GM08714 (cell line): ENCODE data around the gene ANKS1A.

Experiments used
- H3K4me3 ChIP-seq: fragments of 200-500 bp; sonication (Bioruptor generic); 2 replicates; pipeline ENCODE4 v1.5.1; 2014; ENCODE audit warnings: mild to moderate bottlenecking, low read length, inconsistent platforms
- ZNF274 ChIP-seq: IDR thresholded peaks from 2 replicates; pipeline ENCODE4 v1.6.1; 2012; ENCODE audit warnings: mild to moderate bottlenecking, low read depth, low read length

ANKS1A gene

DNA sequence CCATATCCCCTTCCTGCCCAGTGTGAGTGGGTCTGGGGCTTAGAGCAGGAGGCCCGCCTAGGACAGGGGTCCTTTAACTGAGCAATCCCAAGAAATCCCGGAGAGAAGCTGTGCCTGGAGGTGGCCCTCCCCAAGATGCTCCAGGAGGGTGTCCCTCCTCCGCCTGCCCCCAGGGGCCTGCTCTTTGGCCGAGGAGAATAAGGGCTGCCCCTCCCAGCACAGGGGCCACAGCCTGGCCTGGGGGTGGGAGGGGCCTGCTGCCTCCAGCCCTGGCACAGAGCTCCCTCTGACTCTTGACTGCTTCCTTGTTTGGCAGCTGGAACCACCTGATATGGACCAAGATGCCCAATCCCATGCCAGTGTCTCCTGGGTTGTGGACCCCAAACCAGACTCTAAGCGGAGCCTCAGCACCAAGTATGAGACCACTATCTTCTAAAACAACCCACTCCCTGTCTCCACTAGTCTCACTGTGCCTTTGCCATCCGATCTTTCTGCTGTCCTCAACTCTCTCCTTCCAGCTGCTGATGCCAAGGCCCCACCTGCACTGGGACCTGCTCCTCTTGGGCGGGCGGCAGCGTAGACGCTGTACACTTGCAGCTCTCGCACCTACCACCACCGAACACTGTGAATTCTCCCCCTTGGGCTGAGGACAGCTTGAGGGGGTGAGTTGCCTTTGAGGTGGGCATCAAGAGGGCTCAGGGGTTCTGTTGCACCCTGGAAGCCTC is 197.7 kb downstream of the ANKS1A start:
- H3K4me3 ChIP-seq: no peak overlapping the region
- TF ChIP-seq ZNF274: no peak

DNA sequence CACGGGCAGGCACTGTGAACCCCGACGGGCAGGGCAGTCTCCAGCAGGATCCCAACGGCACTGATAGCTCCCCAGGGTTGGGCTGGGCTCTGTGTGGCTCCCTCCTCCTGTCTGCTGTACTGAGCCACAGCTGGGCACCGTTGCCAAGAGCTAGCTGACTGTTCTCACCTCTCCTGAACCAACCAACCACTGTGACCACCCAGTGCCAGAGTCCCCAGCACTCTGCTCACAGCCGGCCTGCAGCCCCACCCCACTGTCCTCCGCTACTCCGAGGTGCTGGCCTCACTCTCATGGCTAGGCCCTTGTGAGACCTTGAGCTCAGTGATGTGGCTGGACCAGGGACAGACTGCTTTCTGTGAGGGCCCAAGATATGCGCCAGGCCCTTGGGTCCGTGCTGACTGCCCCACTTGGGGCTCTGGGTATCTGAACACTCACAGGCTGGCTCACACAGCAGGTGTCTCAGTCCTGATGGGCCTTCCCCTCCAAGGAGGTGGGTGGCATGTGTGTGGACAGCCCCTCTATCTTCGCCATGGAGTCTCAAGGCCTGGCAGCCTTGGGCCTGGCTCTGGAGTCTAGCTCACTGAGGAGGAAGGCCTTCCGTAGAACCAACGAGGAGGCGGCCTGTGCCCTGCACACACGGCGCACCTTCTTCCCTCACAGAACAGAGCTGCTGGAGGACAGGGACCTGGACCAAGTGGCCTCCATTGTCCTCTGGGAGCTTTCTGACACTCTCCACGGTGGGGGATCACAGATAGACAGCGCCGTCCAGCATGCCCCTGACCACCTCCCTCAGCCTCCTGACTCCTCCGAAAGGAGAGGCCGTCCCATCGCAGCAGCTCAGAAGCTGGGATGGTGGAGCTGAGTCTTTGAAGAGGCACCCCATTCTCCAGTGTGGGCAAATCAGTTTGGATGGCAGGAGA is 198.6 kb downstream of the ANKS1A start:
- TF ChIP-seq ZNF274: no peak
- no peak overlapping the region for H3K4me3 ChIP-seq

DNA sequence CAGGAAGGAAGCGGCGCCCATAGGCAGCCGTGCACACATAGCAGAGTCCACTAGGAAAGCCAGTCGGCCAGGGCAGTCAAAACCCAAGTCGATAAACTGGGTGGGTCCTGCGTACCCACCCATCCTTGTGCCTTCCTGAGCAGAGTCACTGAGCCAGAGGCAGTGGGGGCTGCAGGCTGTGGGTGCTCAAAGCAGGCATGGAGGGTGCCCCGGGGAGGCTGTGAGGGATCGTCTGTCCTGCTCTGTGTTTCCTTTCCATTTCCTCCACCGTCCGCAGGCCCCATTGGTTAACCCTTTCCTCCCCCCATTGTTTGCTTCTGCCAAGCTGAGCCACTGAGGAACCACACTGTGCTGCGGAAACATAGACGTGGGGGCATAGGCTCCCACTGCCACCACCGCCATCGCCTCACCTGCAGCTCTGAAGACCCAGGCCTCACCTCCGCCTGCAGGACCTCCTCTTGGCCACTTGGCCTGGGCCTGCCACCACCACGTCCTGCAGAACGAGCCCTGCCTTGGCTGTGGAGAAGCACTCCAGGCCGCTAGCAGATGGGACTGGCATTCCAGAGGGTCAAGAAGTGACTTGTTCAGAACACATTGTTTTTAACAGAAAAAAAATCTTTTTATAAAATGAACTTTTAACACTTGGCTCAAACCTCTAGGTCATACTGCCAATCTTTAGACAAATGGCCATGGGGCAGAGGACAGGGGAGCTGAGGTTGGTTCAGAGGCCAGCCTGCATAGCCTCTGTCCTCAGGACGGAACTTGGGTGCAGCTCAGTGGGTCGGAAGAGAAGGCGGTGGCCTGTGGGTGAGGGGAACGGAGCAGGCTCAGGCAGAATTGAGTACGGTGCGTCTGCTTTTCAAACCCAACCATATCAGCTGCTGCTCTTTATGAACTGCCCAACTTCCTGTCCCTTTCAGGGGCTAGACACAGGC is 199.5 kb downstream of the ANKS1A start:
- no peak for TF ChIP-seq ZNF274
- H3K4me3 ChIP-seq: no peak overlapping the region

DNA sequence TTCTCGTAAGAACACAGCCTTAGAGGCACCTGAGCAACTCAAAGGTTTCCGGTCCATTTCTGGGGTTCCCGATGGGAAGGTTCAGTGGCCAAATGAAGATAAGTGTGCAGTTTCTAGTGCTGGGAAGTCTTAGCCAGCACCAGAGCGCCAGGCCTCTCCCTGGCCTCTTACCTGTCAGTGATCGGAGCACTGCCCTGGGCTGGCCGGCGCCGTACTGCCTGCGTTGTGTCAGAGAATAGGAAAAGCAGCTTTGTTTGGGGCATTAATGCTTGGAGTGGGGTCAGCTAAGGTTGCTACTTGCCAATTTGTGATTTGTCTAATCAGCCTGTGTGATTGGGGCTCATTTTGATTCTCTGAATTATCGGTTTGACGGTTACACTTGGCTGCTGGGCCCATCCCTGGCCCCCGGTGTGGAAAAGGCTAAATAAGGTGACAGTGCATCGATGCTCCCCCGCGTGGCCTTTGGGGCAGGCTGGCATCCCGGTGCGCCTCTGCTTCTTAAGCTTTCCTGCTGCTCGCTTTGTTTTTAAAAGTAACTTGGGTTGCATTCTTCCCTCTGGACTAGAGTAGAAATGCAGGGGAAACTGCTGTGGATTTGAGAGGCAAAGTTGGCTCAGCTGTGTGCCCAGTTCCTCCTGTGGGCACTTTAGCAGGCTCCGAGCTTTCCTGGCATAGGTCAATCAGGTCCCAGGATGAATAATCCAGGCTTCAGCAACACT is 200.3 kb downstream of the ANKS1A start:
- TF ChIP-seq ZNF274: no peak
- H3K4me3 ChIP-seq: no peak overlapping the region

DNA sequence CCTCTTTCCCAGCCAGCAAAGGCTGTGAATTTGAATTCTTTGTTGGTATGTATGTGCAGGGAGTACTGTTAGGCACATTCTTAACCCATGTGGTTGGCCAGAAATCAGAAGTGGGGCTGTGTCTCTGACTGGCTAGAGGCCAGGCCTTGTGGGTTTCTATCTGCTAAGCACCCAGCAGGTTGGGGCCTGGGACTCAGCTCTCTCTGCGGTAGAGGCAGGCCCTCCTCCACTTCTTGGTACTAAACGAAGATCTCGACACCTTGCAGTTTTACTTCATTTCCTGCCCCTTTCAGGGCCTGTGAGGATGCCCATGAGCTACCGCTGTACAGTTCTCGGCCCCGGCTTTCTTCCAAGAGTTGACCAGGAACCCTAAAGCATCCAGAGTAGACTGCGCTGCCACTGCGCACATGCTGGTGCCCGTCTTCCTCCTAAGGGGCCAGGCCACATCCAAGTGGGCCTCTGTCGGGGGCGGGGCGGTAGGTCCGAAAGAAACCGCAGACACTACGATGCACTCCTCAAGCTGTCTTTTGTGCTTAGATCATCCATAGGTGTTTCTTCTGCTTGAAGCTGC is 201.0 kb downstream of the ANKS1A start:
- no peak for TF ChIP-seq ZNF274
- no peak overlapping the region for H3K4me3 ChIP-seq

DNA sequence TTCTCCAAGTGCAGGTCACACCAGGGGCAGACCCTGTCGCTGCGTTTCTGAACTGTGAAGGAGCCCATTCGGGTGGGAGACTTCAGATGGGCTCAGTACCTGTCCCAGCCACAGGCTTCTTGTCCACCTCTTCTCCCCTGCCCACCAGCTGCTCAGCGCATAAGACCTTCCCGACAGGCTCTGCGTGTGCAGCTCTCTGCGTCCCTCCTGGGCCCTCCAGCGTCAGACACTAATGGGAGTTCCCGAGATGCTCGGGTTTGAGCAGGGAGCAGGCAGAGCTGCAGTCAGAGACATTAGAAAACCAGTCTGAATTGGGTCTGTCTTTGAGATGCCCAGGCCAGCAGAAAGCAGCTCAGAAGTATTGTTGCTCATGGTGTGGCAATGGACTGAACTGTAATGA is 201.7 kb downstream of the ANKS1A start:
- no peak overlapping the region for H3K4me3 ChIP-seq
- TF ChIP-seq ZNF274: no peak

DNA sequence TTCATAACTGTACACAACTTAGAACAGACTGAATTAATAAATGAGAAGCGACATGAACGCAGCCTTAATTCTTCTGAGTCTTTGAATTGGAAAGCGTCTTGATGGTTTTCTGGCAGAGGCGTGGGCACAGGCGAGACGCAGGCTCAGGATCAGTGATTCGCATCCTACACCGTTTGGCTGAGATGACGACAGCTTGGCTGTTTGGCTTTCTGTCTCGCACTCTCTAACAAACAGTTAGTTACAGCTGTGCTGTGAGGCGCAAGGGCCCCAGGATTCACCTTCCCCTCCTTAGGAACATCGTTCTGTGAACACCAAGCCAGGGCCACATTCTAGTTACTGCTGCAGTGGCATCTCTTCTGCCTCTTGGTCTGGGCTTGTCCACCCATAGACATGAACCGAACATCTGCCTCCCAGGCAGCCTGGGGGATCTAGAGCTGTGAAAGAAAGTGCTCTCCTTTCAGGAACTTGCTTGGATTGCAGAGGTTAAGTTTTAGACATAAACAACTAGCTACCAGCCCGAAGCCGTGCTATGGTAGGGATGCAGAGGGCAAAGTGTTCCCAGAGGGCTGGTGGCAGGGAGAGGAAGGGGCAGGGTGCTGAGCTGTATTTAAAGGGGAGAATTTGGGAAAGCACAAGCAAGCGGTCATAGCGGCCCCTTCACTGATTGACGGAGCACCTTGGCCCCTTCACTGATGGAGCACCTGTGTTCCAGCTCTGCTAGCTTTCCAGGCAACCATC is 202.5 kb downstream of the ANKS1A start:
- TF ChIP-seq ZNF274: no peak
- H3K4me3 ChIP-seq: no peak overlapping the region

DNA sequence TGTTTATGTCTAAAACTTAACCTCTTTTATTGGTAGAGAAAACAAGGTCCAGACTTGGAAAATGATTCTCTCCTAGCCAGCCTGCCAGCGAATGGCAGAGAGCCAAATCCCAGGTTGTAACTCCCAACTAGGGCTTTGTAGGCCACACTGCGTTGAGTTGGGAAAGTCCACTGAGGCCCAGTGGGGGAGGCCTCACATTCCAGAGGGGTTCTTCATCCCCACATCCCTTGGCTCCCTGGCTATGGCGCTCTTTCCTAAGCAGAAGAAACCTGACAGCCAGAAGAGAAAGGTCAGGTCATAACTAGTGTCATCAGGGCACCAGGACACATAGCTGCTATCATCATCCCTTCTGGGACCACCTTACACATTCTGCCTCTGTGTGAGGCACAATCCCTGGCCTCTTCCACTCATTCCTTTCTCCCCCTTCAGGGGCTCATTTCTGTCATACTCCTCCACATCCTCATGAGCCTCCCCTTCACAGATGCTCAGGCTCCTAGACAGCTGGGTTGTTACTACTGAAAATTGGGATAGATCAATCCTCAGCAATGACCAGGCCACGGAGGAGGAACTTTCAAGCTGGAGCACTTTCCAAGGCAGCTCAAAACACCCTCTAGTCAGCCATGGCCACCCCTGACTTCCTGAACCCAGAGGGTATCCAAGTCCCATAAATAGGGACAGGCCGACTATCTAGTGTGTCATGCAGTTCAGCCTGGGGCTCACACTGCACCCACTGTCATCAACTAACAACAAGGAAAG is 203.5 kb downstream of the ANKS1A start:
- H3K4me3 ChIP-seq: no peak overlapping the region
- TF ChIP-seq ZNF274: no peak

DNA sequence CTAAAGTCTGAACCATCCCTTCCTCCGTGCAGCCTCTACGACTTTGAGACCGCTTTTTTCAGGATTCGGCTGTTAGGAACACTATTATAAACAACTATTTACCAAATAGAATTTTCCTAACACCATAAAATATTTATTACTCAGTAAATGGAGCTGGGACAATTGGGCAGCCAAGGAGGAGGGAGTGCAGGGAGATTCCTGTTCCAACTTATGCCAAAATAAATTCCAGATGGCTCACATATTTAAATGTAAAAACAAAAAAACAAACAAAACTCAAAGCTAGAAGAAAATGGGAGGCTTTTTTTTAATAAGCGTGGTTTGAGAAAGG is 204.0 kb downstream of the ANKS1A start:
- H3K4me3 ChIP-seq: no peak overlapping the region

DNA sequence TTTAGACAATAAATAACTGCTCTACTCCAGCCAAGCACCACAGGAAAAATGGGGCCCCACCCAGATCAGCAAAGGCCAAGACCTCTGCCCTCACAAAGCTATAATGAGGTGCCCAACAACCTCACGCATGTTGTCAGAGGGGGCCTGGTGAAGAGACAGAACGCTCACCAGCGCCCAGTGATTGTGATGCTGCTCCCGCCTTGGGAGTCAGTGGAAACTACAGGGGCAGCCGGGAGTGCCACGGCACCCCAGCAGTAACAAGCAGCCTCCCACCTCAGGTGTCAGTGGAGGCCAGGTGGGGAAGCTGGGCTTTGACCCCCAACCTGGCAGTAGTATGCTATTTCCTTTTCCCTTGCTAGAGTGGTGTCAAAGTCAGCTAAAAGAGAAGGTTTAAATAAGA is 204.7 kb downstream of the ANKS1A start:
- TF ChIP-seq ZNF274: no peak

More for the DNA sequence above, 204.0 kb downstream of the ANKS1A start:
- TF ChIP-seq ZNF274: no peak

DNA sequence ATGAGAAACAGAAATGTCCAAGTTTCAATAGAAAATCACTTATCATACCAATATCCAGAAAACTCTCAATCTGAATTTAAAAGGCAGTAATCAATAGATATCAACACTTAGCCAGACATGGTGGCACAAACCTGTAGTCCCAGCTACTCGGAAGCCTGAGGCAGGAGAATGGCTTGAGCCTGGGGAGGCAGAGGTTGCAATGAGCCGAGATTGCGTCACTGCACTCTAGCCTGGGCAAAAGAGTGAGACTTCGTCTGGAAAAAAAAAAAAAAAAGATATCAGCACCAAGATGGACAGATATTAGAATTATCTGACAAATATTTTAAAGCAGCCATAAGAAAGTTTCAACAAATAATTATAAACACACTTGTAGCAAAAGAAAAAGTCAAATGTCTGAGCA is 205.1 kb downstream of the ANKS1A start:
- no peak for TF ChIP-seq ZNF274
- no peak overlapping the region for H3K4me3 ChIP-seq

More for the DNA sequence above, 204.7 kb downstream of the ANKS1A start:
- H3K4me3 ChIP-seq: no peak overlapping the region
